GM12801 (cell line): ENCODE measurements around the gene SCCPDH.

Source experiments
- TF ChIP-seq, protein P1 (sequence below): IDR thresholded peaks from one replicate; pipeline ENCODE4 v1.5.1; 2011; ENCODE audit warnings: control low read depth; ENCODE audit not compliant: insufficient read length; ENCODE audit errors: extremely low read depth

Gene SCCPDH

DNA sequence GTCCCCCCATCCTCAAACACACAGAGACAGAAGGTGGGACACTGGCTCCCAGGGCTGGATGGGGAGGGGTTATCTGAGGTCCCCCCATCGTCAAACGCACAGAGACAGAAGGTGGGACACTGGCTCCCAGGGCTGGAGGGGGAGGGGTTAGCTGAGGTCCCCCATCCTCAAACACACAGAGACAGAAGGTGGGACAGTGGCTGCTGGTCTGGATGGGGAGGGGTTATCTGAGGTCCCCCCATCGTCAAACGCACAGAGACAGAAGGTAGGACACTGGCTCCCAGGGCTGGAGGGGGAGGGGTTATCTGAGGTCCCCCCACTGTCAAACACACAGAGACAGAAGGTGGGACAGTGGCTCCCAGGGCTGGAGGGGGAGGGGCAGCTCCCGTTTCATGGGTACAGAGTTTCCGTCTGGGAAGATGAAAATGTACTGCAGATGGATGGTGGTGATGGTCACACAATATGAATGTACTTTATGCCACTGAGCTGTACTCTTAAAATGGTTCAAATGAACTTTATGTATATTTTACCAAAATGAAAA, 69.2 kb downstream of the SCCPDH start:
- TF ChIP-seq, protein P1, sequence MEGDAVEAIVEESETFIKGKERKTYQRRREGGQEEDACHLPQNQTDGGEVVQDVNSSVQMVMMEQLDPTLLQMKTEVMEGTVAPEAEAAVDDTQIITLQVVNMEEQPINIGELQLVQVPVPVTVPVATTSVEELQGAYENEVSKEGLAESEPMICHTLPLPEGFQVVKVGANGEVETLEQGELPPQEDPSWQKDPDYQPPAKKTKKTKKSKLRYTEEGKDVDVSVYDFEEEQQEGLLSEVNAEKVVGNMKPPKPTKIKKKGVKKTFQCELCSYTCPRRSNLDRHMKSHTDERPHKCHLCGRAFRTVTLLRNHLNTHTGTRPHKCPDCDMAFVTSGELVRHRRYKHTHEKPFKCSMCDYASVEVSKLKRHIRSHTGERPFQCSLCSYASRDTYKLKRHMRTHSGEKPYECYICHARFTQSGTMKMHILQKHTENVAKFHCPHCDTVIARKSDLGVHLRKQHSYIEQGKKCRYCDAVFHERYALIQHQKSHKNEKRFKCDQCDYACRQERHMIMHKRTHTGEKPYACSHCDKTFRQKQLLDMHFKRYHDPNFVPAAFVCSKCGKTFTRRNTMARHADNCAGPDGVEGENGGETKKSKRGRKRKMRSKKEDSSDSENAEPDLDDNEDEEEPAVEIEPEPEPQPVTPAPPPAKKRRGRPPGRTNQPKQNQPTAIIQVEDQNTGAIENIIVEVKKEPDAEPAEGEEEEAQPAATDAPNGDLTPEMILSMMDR, result no peak

DNA sequence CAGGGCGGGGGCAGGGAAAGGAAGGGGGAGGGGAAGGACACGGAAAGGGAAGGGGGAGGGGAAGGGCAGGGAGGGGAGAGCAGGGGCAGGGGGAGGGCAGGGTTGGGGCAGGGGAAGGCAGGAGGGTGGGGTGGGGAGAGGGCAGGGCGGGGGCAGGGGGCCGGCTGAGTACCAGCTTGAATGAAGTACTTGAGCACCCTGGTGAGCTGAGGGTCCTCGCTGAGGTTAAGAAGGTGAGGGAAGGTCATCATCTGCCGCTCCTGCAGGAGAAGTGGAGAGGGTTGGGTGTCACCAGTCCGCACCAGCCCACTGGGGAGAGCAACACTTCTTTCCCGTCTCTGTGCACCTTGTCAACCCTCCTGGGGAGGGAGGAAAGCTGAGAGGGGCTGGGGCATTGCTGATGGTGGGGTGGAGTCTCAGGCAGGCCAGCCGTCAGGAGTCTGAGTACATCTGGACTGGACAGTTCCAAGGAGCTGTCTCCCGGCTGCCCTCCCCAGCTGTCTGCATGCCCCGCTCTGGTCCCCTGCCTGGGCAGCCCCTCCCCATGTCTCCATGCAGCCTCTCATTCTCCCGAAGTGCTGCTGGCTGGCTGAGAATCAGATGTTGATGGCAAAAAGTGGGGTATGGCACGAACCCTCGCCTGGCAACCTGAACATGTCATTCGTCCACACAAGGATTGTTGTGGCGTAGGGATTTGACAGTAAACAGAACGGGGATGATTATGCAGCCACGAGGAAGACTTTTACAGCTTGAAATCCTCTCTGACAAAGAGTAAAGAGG, 70.0 kb downstream of the SCCPDH start:
- TF ChIP-seq, protein P1, result no peak

DNA sequence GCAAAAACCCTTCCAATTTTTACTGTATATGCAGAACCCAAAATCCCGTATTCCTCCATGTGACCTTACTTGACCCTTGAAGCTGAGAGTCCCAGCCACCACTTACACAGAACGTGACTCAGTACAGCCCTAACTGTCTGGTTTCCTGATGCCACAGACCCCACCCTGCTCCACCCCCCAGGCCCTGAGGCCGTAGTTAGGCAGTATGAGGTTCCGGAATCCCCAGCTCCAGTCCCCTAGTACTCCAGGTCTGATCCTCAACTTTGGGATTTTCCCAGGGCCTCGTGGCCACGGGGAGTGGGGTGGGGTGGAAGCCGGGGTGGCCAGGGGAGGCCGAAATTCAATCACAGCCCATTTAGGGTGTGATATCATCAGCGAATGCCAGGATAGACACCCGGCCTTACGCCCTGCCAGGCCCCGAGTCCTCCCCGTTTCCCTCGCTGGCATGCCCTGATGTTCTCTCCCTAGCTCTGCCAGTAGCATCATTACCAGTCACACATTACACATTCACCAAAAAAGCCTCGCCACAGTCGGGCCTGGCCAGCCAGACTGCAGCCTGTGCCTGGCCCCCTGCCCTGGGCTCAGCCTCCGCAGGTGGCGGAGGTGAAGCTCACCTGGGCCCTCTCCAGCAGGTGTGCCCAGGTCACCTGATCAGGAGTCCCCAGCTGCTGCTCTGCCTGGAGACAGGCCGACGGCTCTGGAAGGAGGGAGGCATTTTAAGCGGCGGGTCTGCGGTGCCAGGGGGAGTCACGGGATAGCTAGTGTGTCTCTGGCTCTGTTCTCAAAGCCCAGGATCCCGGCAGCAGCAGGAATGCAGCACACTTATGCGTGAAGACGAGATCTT, 70.8 kb downstream of the SCCPDH start:
- TF ChIP-seq, protein P1, result no peak

DNA sequence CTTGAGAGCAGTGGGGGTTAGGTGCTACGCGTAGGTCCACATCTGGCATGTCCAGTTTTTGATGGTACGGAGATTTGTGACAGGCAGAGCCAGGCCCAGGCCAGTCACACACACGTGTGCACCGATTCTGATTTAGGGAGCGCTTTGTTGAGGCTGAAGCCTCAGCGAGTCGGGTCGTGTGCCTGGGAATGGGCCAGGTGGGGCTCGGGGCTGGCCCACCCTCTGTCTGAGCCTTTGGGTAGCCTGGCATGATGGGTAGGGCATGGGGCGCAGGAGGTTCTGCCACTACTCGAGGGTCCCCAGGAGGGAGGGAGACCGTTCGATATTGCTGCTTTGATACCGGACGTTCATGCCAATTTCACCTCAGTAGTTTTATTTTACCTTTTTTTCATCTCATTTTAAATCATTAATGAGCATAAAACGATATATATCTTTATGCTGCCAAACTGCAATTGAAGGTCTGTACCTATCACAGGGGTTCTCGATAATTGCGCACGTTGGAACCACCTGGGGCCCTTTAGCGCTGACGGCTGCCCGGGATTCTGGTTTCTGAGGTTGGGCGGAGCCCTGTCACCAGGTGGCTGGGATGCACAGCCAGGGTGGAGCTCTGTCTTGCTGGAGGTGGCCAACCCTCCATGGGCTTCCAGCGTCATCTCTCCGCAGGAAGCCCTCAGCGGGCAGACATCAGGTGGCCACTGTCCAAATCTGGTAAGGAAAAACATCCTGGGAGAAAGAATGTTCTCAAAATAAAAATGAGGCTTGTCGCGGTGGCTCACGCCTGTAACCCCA, 71.9 kb downstream of the SCCPDH start:
- TF ChIP-seq, protein P1, result no peak

DNA sequence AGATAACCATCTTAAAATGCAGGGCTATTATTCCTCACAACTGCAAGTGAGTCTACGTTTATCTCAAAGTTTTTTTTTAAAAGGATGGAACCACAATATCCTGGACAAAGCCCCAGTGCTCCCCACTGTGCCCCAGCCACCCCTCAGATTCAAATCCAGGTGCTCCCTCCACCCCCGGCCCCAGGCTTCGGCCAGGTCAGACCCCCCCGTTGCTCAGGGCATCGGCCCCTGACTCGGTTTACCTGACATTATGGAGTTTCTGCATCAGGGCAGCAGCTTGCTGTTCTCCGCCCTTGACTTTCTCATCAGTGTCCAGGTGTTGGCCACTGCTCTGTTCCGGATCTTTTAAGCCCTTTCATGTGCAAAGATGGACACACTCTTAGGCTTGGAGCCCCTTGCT, 72.9 kb downstream of the SCCPDH start:
- TF ChIP-seq, protein P1, result no peak

DNA sequence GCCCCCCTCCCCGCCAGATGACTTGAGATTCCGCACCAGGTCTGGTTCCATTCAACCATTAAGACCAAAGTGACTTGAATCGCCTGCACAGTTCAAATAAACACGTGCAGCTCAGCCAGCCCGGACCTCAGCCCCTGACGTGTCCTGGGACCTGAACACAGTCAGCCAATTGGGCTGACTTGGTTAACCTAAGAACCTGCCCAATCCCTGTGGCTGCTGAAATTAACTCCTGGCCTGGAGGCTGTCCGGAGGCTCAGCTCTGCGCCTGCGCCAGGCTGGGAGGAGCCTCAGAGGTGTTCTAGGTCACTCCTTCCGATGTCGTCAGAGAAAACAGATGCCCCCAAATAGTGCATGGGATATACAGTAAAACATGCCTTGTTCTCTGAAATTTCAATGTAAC, 73.4 kb downstream of the SCCPDH start:
- TF ChIP-seq, protein P1, result no peak

DNA sequence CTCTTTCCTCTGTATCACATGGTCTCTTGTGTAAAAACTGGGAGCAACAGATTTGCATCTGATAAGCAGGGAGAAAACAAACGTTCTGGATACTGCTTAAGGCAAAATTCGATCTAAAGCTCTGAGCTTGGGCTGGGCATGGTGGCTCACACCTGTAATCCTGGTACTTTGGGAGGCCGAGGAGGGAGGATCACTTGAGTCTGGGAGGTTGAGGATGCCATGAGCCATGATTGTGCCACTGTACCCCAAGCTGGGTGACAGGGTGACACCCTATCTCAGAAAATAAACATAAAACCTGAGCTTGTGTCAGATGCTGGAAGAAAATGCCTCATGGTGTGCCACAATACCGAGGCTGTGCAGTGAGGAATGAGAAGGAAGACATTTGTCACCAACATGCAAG, 73.9 kb downstream of the SCCPDH start:
- TF ChIP-seq, protein P1, result no peak
